ENCODE data around the gene JCAD. TPM values are rescaled to one million over a fixed set of nuclear protein-coding genes. Genes with fewer than 3 reads are reported as not detected.

The JCAD gene
- total and polyA plus RNA-seq, 7 donors: 0.46 to 141 (median 99.7) TPM

DNA sequence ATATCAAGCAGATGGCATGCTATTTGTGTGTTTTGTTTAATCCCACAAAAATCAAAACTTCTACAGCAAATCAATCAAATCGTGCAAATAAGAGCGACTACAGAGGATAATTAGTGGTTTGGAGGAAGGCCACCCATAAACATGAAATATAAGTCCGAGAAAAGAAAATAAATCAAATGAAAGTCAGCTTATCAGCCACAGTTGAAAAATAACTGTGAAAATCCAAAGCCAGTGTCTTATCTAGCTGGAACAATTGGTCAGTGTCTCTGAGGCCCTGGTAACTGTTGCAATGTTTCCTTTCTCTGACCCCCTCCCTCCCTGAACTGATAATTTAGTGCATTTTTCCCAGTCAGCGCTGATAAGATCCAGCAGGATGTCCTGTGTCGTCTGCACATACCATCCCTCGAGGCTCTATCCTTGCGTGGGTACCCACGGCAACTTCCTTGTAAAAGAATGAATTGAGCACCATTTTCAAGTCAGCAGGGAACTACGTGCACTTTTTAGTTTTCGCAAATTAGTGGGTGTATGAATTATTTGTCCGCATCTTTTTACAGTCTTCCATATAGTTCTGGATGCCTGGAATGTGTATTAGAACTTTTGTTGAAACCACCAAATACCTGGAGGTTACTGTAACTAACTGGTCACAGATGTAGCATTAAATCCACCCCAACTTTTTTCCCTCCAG, 10.8 kb upstream of the JCAD start:
- intact Hi-C loops (cut with DNase I): no loop called here
- 52 to 64% methylated on average over 11 of the region's 11 CpGs for WGBS, 2 donors
- Histone ChIP-seq H3K4me1 (peaks cover 0 to 7% (median 2%) of the 10 kb centered on the region in 4 donors), H3K36me3 (no peaks in the 10 kb centered on the region), H3K27ac (no peak overlapping the region), H3K4me3 (no peak overlapping the region), H3K9me3 (no peaks in the 10 kb centered on the region), H3K27me3 (no peaks in the 10 kb centered on the region)
- no peak for TF ChIP-seq POLR2A (IDR thresholded peaks at IDR 0.05)
- TF ChIP-seq EP300 (IDR thresholded peaks at IDR 0.05): no peak
- TF ChIP-seq, protein P1, sequence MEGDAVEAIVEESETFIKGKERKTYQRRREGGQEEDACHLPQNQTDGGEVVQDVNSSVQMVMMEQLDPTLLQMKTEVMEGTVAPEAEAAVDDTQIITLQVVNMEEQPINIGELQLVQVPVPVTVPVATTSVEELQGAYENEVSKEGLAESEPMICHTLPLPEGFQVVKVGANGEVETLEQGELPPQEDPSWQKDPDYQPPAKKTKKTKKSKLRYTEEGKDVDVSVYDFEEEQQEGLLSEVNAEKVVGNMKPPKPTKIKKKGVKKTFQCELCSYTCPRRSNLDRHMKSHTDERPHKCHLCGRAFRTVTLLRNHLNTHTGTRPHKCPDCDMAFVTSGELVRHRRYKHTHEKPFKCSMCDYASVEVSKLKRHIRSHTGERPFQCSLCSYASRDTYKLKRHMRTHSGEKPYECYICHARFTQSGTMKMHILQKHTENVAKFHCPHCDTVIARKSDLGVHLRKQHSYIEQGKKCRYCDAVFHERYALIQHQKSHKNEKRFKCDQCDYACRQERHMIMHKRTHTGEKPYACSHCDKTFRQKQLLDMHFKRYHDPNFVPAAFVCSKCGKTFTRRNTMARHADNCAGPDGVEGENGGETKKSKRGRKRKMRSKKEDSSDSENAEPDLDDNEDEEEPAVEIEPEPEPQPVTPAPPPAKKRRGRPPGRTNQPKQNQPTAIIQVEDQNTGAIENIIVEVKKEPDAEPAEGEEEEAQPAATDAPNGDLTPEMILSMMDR (IDR thresholded peaks at IDR 0.05): no peak
- no peak for TF ChIP-seq POLR2AphosphoS5 (IDR thresholded peaks at IDR 0.05)
- no peak for DNase-seq

DNA sequence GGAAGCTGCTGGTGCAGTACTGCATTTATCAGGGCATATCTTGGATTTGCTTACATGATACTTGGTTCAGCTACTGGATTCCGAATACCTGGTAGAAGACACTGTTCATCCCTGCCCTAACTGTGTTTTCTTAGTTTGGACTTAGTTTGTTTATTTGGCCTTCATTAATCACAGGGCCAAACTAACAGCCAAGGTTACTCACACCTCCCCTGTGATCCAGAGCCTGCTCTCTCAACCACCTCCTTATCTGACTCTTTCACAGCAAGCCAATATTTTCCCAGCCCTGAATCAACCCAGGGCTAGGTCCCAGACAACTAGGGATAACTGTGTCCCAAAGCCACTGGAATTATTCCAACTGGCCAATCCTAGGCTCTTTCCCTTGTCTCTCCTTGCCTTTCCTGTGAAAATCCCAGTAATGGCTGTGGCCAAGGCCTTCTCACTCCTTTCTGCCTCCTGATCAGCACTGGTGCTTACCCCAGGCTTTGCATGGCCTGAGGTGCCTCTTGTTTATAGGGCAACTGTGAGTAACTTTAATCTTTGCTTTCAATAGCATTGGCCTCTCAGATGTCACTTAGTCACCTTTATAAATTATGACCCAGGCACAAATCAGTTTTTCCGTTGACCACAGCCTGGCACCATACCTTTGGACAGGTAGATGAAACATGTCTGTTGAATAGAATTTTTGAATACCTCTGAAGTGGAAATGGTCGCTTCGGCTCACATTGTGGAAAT, 9.3 kb upstream of the JCAD start:
- Histone ChIP-seq H3K4me1 (peaks cover 0 to 7% (median 2%) of the 10 kb centered on the region in 4 donors), H3K36me3 (no peaks in the 10 kb centered on the region), H3K9me3 (no peaks in the 10 kb centered on the region), H3K27ac (no peak overlapping the region), H3K4me3 (no peak overlapping the region), H3K27me3 (no peaks in the 10 kb centered on the region)
- intact Hi-C loops (cut with DNase I): no loop called here
- DNase-seq: no peak
- 90 to 93% methylated on average over 4 of the region's 4 CpGs for WGBS, 2 donors
- TF ChIP-seq, protein P1 (IDR thresholded peaks at IDR 0.05): no peak
- no peak for TF ChIP-seq POLR2AphosphoS5 (IDR thresholded peaks at IDR 0.05)
- no peak for TF ChIP-seq POLR2A (IDR thresholded peaks at IDR 0.05)
- TF ChIP-seq EP300 (IDR thresholded peaks at IDR 0.05): no peak

DNA sequence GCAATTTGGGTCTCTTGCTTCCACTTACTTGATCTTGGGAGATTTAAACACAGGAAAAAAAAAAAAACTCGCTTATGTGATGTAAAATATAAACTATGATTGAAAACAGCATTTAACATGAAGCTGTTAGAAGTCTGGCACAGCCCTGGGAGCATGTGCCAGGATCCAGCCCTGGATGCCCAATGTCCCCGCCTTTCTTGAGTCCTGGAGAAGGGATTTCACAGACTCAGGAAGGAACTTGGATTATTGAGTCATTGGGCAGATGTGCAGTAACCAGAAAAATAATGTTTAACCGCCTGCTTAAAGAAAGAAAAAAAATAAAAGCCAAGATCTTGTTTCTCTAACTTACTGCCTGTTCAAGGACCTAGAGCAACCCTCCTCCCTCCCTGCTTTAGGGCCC, 3.7 kb upstream of the JCAD start:
- Histone ChIP-seq H3K27me3 (no peaks in the 10 kb centered on the region), H3K4me3 (no peak overlapping the region), H3K27ac (peak overlapping the region in 3 of 4 donors; percentile 13 to 31 (median 24)), H3K4me1 (peaks cover 0 to 33% (median 20%) of the 10 kb centered on the region in 4 donors), H3K9me3 (no peaks in the 10 kb centered on the region), H3K36me3 (no peaks in the 10 kb centered on the region)
- intact Hi-C loops (cut with DNase I): no loop called here
- DNase-seq: peak; percentile 77
- TF ChIP-seq POLR2AphosphoS5 (IDR thresholded peaks at IDR 0.05) (peak in 1 of 4 donors; percentile 8), EP300 (IDR thresholded peaks at IDR 0.05) (no peak)
- 54 to 72% methylated on average over 3 of the region's 3 CpGs for WGBS, 2 donors

DNA sequence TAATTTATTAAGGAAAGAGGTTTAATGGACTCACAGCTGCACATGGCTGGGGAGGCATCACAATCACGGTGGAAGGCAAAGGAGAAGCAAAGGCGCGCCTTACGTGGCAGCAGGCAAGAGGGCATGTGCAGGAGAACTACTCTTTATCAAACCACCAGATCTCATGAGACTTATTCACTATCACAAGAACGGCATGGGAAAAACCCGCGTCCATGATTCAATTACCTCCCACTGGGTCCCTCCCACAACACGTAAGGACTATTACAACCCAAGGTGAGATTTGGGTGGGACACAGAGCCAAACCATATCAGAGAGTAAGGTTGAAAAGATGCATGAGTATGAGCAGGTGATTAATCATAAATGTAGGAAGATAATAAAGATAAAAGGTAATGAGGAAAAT, 3.2 kb upstream of the JCAD start:
- Histone ChIP-seq H3K27ac (peak overlapping the region in 2 of 4 donors; percentile 13 to 31), H3K4me3 (no peak overlapping the region), H3K4me1 (peaks cover 0 to 38% (median 23%) of the 10 kb centered on the region in 4 donors), H3K27me3 (no peaks in the 10 kb centered on the region), H3K9me3 (no peaks in the 10 kb centered on the region), H3K36me3 (no peaks in the 10 kb centered on the region)
- DNase-seq: no peak
- intact Hi-C loops (cut with DNase I): no loop called here
- 86 to 88% methylated on average over 8 of the region's 8 CpGs for whole genome bisulfite sequencing, 2 donors
- no peak for TF ChIP-seq POLR2A (IDR thresholded peaks at IDR 0.05)
- no peak for TF ChIP-seq EP300 (IDR thresholded peaks at IDR 0.05)
- TF ChIP-seq, protein P1 (IDR thresholded peaks at IDR 0.05): no peak
- no peak for TF ChIP-seq POLR2AphosphoS5 (IDR thresholded peaks at IDR 0.05)

DNA sequence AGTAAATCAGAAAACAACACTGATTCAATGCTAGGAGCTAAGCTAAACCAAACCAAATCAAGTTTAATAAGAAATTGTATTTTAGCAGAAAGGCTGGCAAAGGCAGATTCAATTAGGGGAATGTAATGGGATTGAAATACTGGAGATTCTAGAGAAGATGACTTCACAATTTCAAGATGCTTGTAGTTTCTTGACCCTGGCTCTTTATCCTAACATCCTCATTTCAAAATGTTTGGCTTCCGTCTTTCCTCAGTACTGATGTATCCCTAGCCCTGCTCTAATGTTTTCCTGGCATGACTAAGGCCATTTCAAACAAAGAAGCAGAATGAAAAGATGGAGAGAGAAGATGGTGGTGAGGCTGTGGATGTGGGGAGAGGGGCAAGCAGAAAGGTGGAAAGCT, 2.7 kb upstream of the JCAD start:
- TF ChIP-seq EP300 (IDR thresholded peaks at IDR 0.05) (no peak), POLR2A (IDR thresholded peaks at IDR 0.05) (no peak), POLR2AphosphoS5 (IDR thresholded peaks at IDR 0.05) (no peak)
- TF ChIP-seq, protein P1 (IDR thresholded peaks at IDR 0.05): no peak
- Histone ChIP-seq H3K9me3 (no peaks in the 10 kb centered on the region), H3K27me3 (no peaks in the 10 kb centered on the region), H3K36me3 (no peaks in the 10 kb centered on the region), H3K4me1 (peaks cover 0 to 43% (median 28%) of the 10 kb centered on the region in 4 donors), H3K4me3 (no peak overlapping the region), H3K27ac (no peak overlapping the region)
- no peak for DNase-seq
- WGBS, 2 donors: 69 to 73% methylated on average over 1 of the region's 1 CpG
- intact Hi-C loops (cut with DNase I): no loop called here

All from sigmoid colon (tissue), 7 donors.